Eye (tissue), 1 donor: ENCODE measurements around the gene HARS2.
A peak's percentile ranks its signal among the peaks of the same experiment; 100 is the strongest.
"Not testable (repeated sequence)": the region's sequence is repeated elsewhere in the genome, so short reads cannot be mapped to it uniquely, and the experiment has no call there.

ENCODE experiments used
- DNase-seq: peaks from one replicate; pipeline ENCODE4 v3.0.0-alpha.2; 2015

HARS2 gene

GRCh38 chr5:140700177-140701144, 9.2 kb downstream of the HARS2 start, which contains the start of gene ZMAT2:
Gene ZMAT2, plus strand, starts transcription at chr5:140700447. Its CDS starts 14 bp downstream, at chr5:140700461.
- DNase-seq, result peak; percentile 98

GRCh38 chr5:140707812-140708211, 16.6 kb downstream of the HARS2 start:
- DNase-seq, result no peak

GRCh38 chr5:140708787-140709186, 17.5 kb downstream of the HARS2 start:
- not testable (repeated sequence) for DNase-seq

DNA sequence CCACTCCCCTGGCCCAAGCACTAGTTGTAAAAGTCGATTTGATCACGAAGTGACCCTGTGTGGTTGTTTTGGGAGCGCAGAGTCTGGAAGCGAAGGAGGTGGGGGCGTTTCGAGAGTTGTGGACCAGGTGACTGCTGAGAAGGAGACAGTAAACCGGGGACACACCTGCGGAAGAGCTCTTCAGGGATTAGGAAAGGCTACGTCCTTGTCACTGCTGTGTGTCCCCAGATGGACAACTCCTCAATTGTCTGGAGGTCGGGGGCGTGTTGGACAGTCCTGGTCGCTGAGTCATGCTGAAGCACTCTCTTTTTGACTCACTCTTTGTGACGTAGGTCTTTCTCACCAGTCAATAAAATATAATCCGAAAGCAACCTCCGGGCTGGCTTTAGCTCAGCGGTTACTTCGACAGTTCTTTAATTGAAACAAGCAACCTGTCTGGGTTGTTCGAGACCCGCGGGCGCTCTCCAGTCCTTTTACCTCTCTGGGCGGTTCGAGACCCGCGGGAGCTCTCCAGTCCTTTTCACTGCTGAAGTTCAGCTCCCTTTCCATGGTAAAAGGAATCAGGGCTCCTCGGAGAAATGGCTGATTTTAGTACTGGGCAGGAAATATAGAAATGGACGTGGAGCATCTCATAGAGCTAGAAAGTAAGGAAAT, 19.8 kb downstream of the HARS2 start:
- peak; percentile 86 for DNase-seq

DNA sequence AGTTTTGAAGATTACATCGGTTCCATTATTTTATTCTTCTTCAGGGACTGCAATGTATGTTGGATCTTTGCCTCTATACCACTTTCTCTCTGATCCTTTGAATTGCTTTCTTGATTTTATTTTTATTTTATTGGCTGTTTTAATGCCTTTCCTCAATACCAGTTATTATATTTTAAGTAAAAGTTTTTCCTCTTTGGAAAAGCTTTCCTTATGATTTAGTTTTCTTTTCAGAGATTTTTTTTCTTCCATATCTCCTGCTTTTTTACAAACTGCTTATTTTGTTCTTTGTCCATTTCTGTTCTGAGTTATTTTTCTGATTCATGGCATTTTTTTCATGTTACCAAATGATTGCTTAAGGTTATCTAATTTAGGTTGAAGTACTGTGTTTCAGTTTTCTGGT, 20.5 kb downstream of the HARS2 start:
- no peak for DNase-seq

DNA sequence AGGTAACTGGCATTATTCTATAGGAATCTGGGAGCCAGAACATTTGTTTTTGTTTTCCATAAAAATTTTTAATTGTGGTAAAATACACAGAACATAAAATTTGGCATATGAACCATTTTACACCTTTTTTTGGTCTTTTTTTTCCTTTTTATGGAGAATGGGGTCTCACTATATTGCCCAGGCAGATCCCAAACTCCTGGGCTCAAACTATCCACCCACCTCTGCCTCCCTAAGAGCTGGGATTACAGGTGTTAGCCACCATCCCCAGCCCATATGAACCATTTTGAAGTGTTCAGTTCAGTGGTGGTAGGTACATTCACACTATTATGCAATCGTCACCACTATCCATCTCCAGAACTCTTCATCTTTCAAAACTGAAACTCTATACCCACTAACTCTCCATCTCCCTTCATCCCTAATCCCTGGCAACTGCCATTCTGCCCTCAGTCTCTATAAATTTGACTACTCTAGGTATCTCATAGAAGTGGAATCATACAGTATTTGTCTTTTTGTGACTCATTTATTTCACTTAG, 22.4 kb downstream of the HARS2 start:
- DNase-seq, result no peak

GRCh38 chr5:140716238-140716637, 25.0 kb downstream of the HARS2 start:
- not testable (repeated sequence) for DNase-seq

GRCh38 chr5:140718266-140718592, 27.0 kb downstream of the HARS2 start:
- no peak for DNase-seq

GRCh38 chr5:140720738-140721137, 29.5 kb downstream of the HARS2 start:
- DNase-seq, result not testable (repeated sequence)

DNA sequence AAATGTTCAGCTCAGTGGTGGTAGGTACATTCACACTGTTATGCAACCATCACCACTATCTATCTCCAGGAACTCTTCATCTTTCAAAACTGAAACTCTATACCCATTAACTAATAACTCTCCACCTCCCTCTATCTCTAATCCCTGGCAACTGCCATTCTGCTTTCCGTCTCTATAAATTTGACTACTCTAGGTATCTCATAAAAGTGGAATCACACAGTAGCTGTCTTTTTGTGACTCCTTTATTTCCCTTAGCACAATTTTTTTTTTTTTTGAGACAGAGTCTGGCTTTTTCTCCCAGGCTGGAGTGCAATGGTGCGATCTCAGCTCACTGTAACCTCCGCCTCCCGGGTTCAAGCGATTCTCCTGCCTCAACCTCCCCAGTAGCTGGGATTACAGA, 30.1 kb downstream of the HARS2 start:
- DNase-seq, result not testable (repeated sequence)

GRCh38 chr5:140725799-140726471, 34.7 kb downstream of the HARS2 start:
- peak; percentile 73 for DNase-seq

- DNase-seq, result no peak
These were observed 41.8 kb downstream of the HARS2 start for GRCh38 chr5:140733098-140733497.

DNA sequence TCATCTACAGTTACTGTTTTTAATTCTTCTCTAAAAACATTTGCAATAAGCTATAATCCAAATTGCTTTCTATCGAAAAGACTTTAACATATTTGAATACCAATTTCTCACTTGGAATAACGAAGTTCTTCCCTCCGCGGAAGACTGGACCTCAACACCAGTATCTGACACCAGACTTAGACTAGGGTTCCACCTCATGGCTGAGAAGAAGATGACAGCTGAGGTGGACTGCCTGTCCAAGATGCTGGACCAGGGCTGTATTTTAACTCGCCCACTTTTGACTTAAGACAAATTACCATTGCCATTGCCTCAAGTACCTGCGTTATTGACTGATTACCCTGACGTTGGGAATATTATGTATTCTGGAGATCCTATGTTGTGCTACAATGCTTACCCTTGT, 43.1 kb downstream of the HARS2 start:
- no peak for DNase-seq

- no peak for DNase-seq
These were observed 46.2 kb downstream of the HARS2 start for GRCh38 chr5:140737486-140737885.

- DNase-seq, result no peak
These were observed 50.7 kb downstream of the HARS2 start for GRCh38 chr5:140741967-140742366.
